T-cell (primary cell): Measurements from ENCODE around the gene PLSCR5. TPM values are rescaled to one million over a fixed set of nuclear protein-coding genes. Genes with fewer than 3 reads are reported as not detected.

Experiments
- ATAC-seq, 4 experiments: fragments of 200-7000 bp in 3 of 4; fragments of 150-1000 bp in 1 of 4; cut with Tn5 transposase; replicated peaks in 1 of 4; 1 replicate in 3 of 4; 2 replicates in 1 of 4; pipeline ENCODE4 v1.10.0; 2021; ENCODE audit warnings: moderate library complexity in 3 of 4, mild to moderate bottlenecking in 2 of 4, moderate number of reproducible peaks in 1 of 4
- CTCF ChIA-PET, 2 donors: fragments of 300-600 bp; sonication (Branson Sonifier 250); formaldehyde crosslinking; loops; one replicate each; lab custom pipeline; 2022; ENCODE audit warnings: antibody characterized with exemption in 2 of 2; lab: Charles Lee
- POLR2A ChIA-PET, 2 donors: fragments of 300-600 bp; sonication (Branson Sonifier 250); formaldehyde crosslinking; loops; one replicate each; lab custom pipeline; 2022; ENCODE audit warnings: antibody characterized with exemption in 2 of 2; lab: Charles Lee
- DNase-seq, 35 experiments: peaks; one replicate each; pipeline versions ENCODE4 v3.0.0 to v3.0.0-alpha.2; 2013 to 2023
- H3K27ac ChIP-seq: one replicate; pipeline ENCODE4 v1.5.1; 2013; ENCODE audit warnings: low read length
- H3K27me3 ChIP-seq, 2 experiments: replicated peaks in 1 of 2; 1 replicate in 1 of 2; 2 replicates in 1 of 2; pipeline versions ENCODE4 v1.6.1 to v1.7.0; 2013; ENCODE audit warnings: low read length in 1 of 2, mixed read lengths in 1 of 2; ENCODE audit not compliant: control insufficient read depth in 2 of 2, insufficient read depth in 2 of 2; ENCODE audit errors: extremely low read depth in 1 of 2
- H3K36me3 ChIP-seq, 2 donors: 1 replicate in 1 of 2; 2 replicates in 1 of 2; pipeline versions ENCODE4 v1.6.1 to v1.7.0; 2013; ENCODE audit warnings: low read length in 1 of 2; ENCODE audit not compliant: control insufficient read depth in 2 of 2, insufficient read depth in 1 of 2; ENCODE audit errors: extremely low read depth in 1 of 2
- H3K4me1 ChIP-seq, 2 experiments: 1 replicate in 1 of 2; 2 replicates in 1 of 2; pipeline versions ENCODE4 v1.6.1 to v1.7.0; 2013; ENCODE audit warnings: low read length in 2 of 2, mixed read lengths in 1 of 2; ENCODE audit not compliant: insufficient read depth in 2 of 2, control insufficient read depth in 1 of 2; ENCODE audit errors: extremely low read depth in 1 of 2
- H3K4me3 ChIP-seq, 2 donors: 1 replicate in 1 of 2; 2 replicates in 1 of 2; pipeline versions ENCODE4 v1.5.1 to v1.7.0; 2013; ENCODE audit warnings: mild to moderate bottlenecking in 2 of 2, low read length in 1 of 2, moderate library complexity in 1 of 2; ENCODE audit not compliant: control insufficient read depth in 1 of 2; ENCODE audit errors: extremely low read depth in 1 of 2
- H3K9me3 ChIP-seq: 2 replicates; pipeline ENCODE4 v1.7.0; 2013
- H3K27ac Mint-ChIP-seq, 2 donors: one replicate each; pipeline ENCODE4 v1.8.0; 2020 to 2021; ENCODE audit warnings: mild to moderate bottlenecking in 2 of 2, mixed read lengths in 2 of 2
- H3K27me3 Mint-ChIP-seq, 2 donors: one replicate each; pipeline ENCODE4 v1.8.0; 2021 to 2022; ENCODE audit warnings: mixed read lengths in 2 of 2
- H3K36me3 Mint-ChIP-seq: one replicate; pipeline ENCODE4 v1.8.0; 2021; ENCODE audit warnings: mixed read lengths
- H3K4me1 Mint-ChIP-seq, 3 donors: one replicate each; pipeline ENCODE4 v1.8.0; 2020 to 2022; ENCODE audit warnings: mixed read lengths in 3 of 3, mild to moderate bottlenecking in 1 of 3
- H3K4me3 Mint-ChIP-seq, 3 donors: one replicate each; pipeline ENCODE4 v1.8.0; 2020 to 2022; ENCODE audit warnings: mild to moderate bottlenecking in 3 of 3, mixed read lengths in 3 of 3, moderate library complexity in 3 of 3
- H3K9me3 Mint-ChIP-seq, 3 donors: one replicate each; pipeline ENCODE4 v1.8.0; 2020 to 2022; ENCODE audit warnings: mixed read lengths in 3 of 3
- whole genome bisulfite sequencing: methylation state at CpG from one replicate; pipeline ENCODE4 v1.1.5; 2013; ENCODE audit warnings: missing lambda C conversion rate; ENCODE audit not compliant: insufficient coverage; 5-methylcytosine and 5-hydroxymethylcytosine counted together
- total RNA-seq, 35 experiments: library from RNA in 6 of 35; stranded (reverse) in 6 of 35; fragments of 120-200 nt in 1 of 35; gene quantifications; one replicate each; pipeline versions ENCODE4 v1.2.1 to v1.2.4 and lab custom pipeline; 2013 to 2026

PLSCR5 gene
- total RNA-seq, 5 donors from 2014 or later (not counting 1 experiment from before 2014, with no cell fraction given), result not detected

DNA sequence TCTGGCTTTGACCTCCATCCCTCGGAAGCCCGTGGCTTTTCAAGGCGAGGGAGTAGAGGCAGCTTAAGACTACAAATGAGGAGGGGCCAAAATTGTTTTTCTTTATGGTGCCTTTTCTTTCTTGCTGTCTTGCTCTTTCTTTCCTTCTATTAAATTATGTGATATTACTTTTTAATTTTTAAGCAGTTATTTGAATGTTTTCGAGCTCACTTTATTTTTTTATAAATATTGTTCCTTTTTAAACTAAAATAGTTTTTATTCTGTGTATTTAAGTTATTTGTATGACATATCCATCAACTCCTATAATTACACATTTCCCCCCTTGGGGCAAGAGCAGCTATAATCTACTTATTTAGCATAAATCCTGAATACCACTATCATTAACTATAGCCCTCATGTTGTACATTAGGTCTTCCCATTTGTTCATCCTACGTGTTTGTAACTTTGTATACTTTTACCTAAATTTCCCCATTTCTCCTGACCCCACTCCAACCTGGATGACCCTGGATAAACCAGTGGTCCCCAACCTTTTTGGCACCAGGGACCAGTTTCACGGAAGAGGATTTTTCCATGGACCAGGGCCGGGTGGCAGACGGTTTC, 60.1 kb downstream of the PLSCR5 start:
- Histone ChIP-seq H3K36me3 (no peaks in the 10 kb centered on the region), H3K27ac (peak overlapping the region; percentile 22), H3K4me1 (peaks cover 11 to 13% of the 10 kb centered on the region in 2 experiments), H3K9me3 (no peaks in the 10 kb centered on the region), H3K4me3 (peak overlapping the region; percentile 75 to 95), H3K27me3 (no peaks in the 10 kb centered on the region)
- Mint-ChIP-seq H3K27me3 (no peaks in the 10 kb centered on the region), H3K9me3 (no peaks in the 10 kb centered on the region), H3K36me3 (no peaks in the 10 kb centered on the region), H3K27ac (peak overlapping the region; percentile 85 to 93), H3K4me1 (peaks cover 55 to 73% (median 63%) of the 10 kb centered on the region in 3 donors), H3K4me3 (peak overlapping the region; percentile 91 to 96 (median 92))
- no peak for DNase-seq
- ATAC-seq, result peak in 1 of 4 experiments; percentile 8
- CTCF ChIA-PET, result interaction anchor here in 1 of 2 donors (1.0 kb wide), 1 partner anchor 32 kb away, joined by 3 read pairs; no protein-coding TSS in a partner anchor
- 33% methylated on average over 3 of the region's 8 CpGs for WGBS
- POLR2A ChIA-PET, result interaction anchor here in 1 of 2 donors (0.6 kb wide), 1 partner anchor 23 kb away, joined by 3 read pairs; no protein-coding TSS in a partner anchor

DNA sequence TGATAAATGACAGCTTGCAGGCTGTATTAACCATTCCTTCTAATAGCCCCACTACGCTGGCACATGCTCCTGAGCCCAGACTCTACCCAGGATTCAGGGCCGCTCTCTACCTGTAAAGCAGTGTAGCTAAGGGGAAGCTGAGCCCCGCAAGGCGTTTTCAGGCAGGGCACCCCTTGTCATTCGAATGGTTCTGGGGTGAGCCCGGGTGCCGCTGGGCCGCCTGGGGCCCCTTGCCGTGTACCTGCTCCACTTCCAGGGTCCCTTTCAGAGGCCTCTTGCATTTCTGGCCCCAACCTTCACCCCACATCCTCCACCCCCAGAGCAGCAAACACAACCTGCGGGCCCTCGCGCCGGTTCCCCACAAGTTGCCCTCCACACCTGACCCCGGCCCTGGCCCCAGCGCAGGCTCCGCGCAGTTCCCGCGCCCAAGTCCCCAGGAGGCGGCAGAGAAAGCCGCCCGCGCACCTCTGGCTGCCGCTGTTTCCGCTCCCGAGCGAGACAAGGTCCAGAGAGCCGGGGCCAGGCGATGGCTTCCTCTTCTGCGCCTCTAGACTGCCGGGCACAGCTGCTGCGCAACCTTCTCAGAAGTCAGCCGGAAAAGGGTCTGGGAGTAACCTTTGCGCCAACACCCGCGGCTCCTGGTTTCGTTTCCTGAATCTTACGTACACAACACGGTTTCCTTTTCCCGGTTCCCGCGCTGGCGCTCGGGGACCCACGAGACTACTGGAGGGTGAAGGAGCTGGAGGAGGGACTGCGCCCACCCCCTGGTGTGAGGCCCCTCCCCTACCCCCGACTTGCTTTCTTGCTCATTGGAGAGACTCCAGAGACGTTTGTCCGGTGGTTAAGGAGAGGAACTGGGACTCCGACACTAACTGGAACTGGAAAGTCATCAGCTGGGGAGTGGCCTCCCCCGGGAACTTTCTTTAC, 60.9 kb downstream of the PLSCR5 start, which contains the start of gene PLSCR1:
TSS of gene PLSCR1 (minus strand) at position 606 of the 927 bp plus-strand sequence. CDS start 8,055 bp downstream, outside the sequence.
- peaks cover 11 to 13% of the 10 kb centered on the region in 2 experiments for H3K4me1 ChIP-seq
- no peaks in the 10 kb centered on the region for H3K9me3 Mint-ChIP-seq
- H3K27ac ChIP-seq, result peak within 1 kb of the TSS; percentile 22
- DNase-seq (peak; percentile 34 to 73 (median 50)), ATAC-seq (peak; percentile 79 to 89 (median 82))
- 4% methylated on average over 37 of the region's 51 CpGs for WGBS
- H3K4me3 ChIP-seq, result peak within 1 kb of the TSS; percentile 75 to 95
- no peaks in the 10 kb centered on the region for H3K27me3 Mint-ChIP-seq
- H3K4me3 Mint-ChIP-seq, result peak within 1 kb of the TSS; percentile 91 to 96 (median 92)
- H3K36me3 Mint-ChIP-seq, result peaks cover 1% of the 10 kb centered on the region
- no peaks in the 10 kb centered on the region for H3K27me3 ChIP-seq
- H3K9me3 ChIP-seq, result no peaks in the 10 kb centered on the region
- peaks cover 49 to 73% (median 67%) of the 10 kb centered on the region in 3 donors for H3K4me1 Mint-ChIP-seq
- ChIA-PET CTCF (interaction anchor here in 1 of 2 donors (1.0 kb wide), 1 partner anchor 33 kb away, joined by 3 read pairs; no protein-coding TSS in a partner anchor), POLR2A (interaction anchor here in 1 of 2 donors (0.6 kb wide), 1 partner anchor 24 kb away, joined by 3 read pairs; no protein-coding TSS in a partner anchor)
- H3K36me3 ChIP-seq, result peaks cover 2% of the 10 kb centered on the region in 2 donors
- H3K27ac Mint-ChIP-seq, result peak within 1 kb of the TSS; percentile 85 to 93

GRCh38 chr3:146543461-146544001, 61.6 kb downstream of the PLSCR5 start:
- Mint-ChIP-seq H3K27me3 (no peaks in the 10 kb centered on the region), H3K27ac (peak overlapping the region; percentile 53 to 93), H3K4me3 (peak overlapping the region; percentile 91 to 96 (median 92)), H3K9me3 (no peaks in the 10 kb centered on the region), H3K36me3 (peaks cover 4% of the 10 kb centered on the region), H3K4me1 (peaks cover 49 to 73% (median 68%) of the 10 kb centered on the region in 3 donors)
- H3K36me3 ChIP-seq, result peaks cover 2 to 5% of the 10 kb centered on the region in 2 donors
- ATAC-seq (peak in 3 of 4 experiments; percentile 15 to 21 (median 18)), DNase-seq (peak in 1 of 35 experiments; percentile 3)
- ChIA-PET POLR2A (no interaction called here), CTCF (no interaction called here)
- peaks cover 11 to 13% of the 10 kb centered on the region in 2 experiments for H3K4me1 ChIP-seq
- no peaks in the 10 kb centered on the region for H3K27me3 ChIP-seq
- no peaks in the 10 kb centered on the region for H3K9me3 ChIP-seq
- peak overlapping the region; percentile 22 for H3K27ac ChIP-seq
- WGBS, result 0% methylated on average over 2 of the region's 10 CpGs
- H3K4me3 ChIP-seq, result peak overlapping the region; percentile 75 to 95

- Mint-ChIP-seq H3K4me1 (peaks cover 49 to 73% (median 69%) of the 10 kb centered on the region in 3 donors), H3K4me3 (peak overlapping the region; percentile 91 to 96 (median 92)), H3K9me3 (no peaks in the 10 kb centered on the region), H3K27me3 (no peaks in the 10 kb centered on the region), H3K36me3 (peaks cover 4% of the 10 kb centered on the region), H3K27ac (no peak overlapping the region)
- peaks cover 11 to 13% of the 10 kb centered on the region in 2 experiments for H3K4me1 ChIP-seq
- no peaks in the 10 kb centered on the region for H3K9me3 ChIP-seq
- CTCF ChIA-PET, result no interaction called here
- POLR2A ChIA-PET, result no interaction called here
- no peaks in the 10 kb centered on the region for H3K27me3 ChIP-seq
- H3K4me3 ChIP-seq, result peak overlapping the region; percentile 75 to 95
- no peak for DNase-seq
- no peak for ATAC-seq
- whole genome bisulfite sequencing, result no CpG with 5 or more reads among the region's 2 CpGs
- H3K27ac ChIP-seq, result no peak overlapping the region
- H3K36me3 ChIP-seq, result peaks cover 2 to 5% of the 10 kb centered on the region in 2 donors
Observed at GRCh38 chr3:146542978-146543377, 62.2 kb downstream of the PLSCR5 start.

GRCh38 chr3:146542179-146542578, 63.0 kb downstream of the PLSCR5 start:
- no peak overlapping the region for H3K27ac ChIP-seq
- ATAC-seq (no peak), DNase-seq (peak in 1 of 35 experiments; percentile 5)
- peaks cover 11 to 13% of the 10 kb centered on the region in 2 experiments for H3K4me1 ChIP-seq
- H3K36me3 ChIP-seq, result peaks cover 2 to 5% of the 10 kb centered on the region in 2 donors
- Mint-ChIP-seq H3K36me3 (peaks cover 9% of the 10 kb centered on the region), H3K27ac (no peak overlapping the region), H3K9me3 (no peaks in the 10 kb centered on the region), H3K4me3 (peak overlapping the region; percentile 48 to 96 (median 91)), H3K4me1 (peaks cover 46 to 70% (median 69%) of the 10 kb centered on the region in 3 donors), H3K27me3 (no peaks in the 10 kb centered on the region)
- ChIA-PET CTCF (no interaction called here), POLR2A (no interaction called here)
- no peaks in the 10 kb centered on the region for H3K27me3 ChIP-seq
- no peak overlapping the region for H3K4me3 ChIP-seq
- no peaks in the 10 kb centered on the region for H3K9me3 ChIP-seq
- WGBS, result no CpG with 5 or more reads among the region's 2 CpGs
